Activated CD4-positive, alpha-beta T cell treated with anti-CD3 and anti-CD28 coated beads, Interleukin-2, amount 50 U/mL, for 48 hours (primary cell): Measurements from ENCODE around the gene ARHGAP24.
"Not testable (repeated sequence)": the region's sequence is repeated elsewhere in the genome, so short reads cannot be mapped to it uniquely, and the experiment has no call there.

Experiments used
- DNase-seq, 2 experiments: peaks; one replicate each; pipeline ENCODE4 v3.0.0-alpha.2; 2020

Gene ARHGAP24

GRCh38 chr4:85870298-85871083 lies 395.5 kb downstream of the ARHGAP24 start:
- DNase-seq = no peak

GRCh38 chr4:85873566-85873965 lies 398.6 kb downstream of the ARHGAP24 start:
- no peak for DNase-seq

GRCh38 chr4:85879518-85879917 lies 404.6 kb downstream of the ARHGAP24 start:
- DNase-seq = no peak

GRCh38 chr4:85883180-85883579 lies 408.2 kb downstream of the ARHGAP24 start:
- DNase-seq = no peak

GRCh38 chr4:85884251-85884650 lies 409.3 kb downstream of the ARHGAP24 start:
- no peak for DNase-seq

GRCh38 chr4:85886665-85887064 lies 411.7 kb downstream of the ARHGAP24 start:
- no peak for DNase-seq

GRCh38 chr4:85889314-85889713 lies 414.4 kb downstream of the ARHGAP24 start:
- DNase-seq = no peak

- DNase-seq = no peak
Measured at GRCh38 chr4:85895755-85896154, 420.8 kb downstream of the ARHGAP24 start.

- no peak for DNase-seq
Measured at GRCh38 chr4:85898231-85898630, 423.3 kb downstream of the ARHGAP24 start.

GRCh38 chr4:85901500-85901899 lies 426.6 kb downstream of the ARHGAP24 start:
- no peak for DNase-seq

GRCh38 chr4:85902647-85903046 lies 427.7 kb downstream of the ARHGAP24 start:
- DNase-seq = not testable (repeated sequence)

- no peak for DNase-seq
Measured at GRCh38 chr4:85905761-85906160, 430.8 kb downstream of the ARHGAP24 start.

GRCh38 chr4:85907001-85907400 lies 432.1 kb downstream of the ARHGAP24 start:
- DNase-seq = no peak

- no peak for DNase-seq
Measured at GRCh38 chr4:85909851-85910250, 434.9 kb downstream of the ARHGAP24 start.

- DNase-seq = no peak
Measured at GRCh38 chr4:85910985-85911384, 436.0 kb downstream of the ARHGAP24 start.

- DNase-seq = no peak
Measured at GRCh38 chr4:85913931-85914694, 439.2 kb downstream of the ARHGAP24 start.

- not testable (repeated sequence) for DNase-seq
Measured at GRCh38 chr4:85915570-85915969, 440.6 kb downstream of the ARHGAP24 start.

GRCh38 chr4:85919200-85919887 lies 444.4 kb downstream of the ARHGAP24 start:
- DNase-seq = no peak

GRCh38 chr4:85925071-85925470 lies 450.1 kb downstream of the ARHGAP24 start:
- DNase-seq = no peak

GRCh38 chr4:85928775-85929591 lies 454.0 kb downstream of the ARHGAP24 start:
- DNase-seq = no peak

- no peak for DNase-seq
Measured at GRCh38 chr4:85929961-85930665, 455.2 kb downstream of the ARHGAP24 start.
